GM19468 (cell line): ENCODE results near the gene CSF2.

Experiments used
- ATAC-seq: cut with Tn5 transposase; IDR thresholded peaks from one replicate; pipeline ENCODE4 v1.9.1; 2021; ENCODE audit warnings: mild to moderate bottlenecking, moderate library complexity, moderate number of reproducible peaks; ENCODE audit not compliant: unreplicated experiment; ENCODE audit errors: extremely low read depth

The CSF2 gene

DNA sequence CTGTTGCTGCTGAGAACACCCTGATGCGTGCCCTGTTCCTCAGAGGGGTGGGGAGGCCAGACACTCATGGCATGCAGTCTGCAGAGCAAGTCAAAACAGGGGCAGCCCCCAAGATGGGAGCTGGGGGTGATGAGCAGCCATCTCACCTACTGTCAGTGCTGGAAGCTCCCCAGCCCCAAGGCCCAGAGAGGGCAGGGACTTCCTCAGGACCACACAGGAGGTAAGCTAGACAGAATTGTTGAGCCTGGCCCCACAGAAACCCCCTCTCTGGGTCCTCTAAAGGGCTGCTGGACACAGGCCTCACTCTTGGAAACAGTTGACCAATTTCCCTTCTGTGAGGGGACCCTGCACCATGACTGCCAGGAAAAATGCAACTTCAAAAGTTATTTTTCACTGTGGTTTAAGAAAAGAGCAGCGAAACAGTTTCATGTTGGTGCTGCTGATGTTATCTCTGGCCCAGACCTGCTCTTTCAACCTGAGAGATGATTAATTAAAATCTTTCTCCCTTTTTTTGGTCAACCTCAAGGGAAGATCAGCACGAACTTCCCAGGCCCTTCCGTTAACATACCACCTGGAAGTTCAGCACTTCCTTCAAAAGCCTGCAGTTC, 9.6 kb downstream of the CSF2 start:
- ATAC-seq = no peak

DNA sequence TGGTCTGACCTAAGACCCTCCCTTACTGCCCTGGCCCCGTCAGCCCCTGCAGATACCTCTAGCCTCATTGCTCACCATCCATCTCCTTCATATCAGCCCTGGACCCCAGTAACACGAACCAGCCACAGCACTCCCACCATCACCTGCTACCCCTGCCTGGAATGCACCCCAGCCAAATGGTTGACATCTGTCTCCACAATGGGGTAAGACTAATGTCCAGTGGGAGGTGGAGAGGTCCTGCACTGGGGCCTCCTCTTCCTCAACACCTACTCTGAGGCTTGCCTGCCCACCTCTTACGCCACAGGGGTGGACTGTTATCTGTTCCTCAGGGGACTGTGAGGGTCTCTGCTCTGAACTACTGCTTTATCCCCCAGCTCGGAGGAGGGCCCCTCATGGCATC, 12.1 kb downstream of the CSF2 start:
- ATAC-seq = no peak

DNA sequence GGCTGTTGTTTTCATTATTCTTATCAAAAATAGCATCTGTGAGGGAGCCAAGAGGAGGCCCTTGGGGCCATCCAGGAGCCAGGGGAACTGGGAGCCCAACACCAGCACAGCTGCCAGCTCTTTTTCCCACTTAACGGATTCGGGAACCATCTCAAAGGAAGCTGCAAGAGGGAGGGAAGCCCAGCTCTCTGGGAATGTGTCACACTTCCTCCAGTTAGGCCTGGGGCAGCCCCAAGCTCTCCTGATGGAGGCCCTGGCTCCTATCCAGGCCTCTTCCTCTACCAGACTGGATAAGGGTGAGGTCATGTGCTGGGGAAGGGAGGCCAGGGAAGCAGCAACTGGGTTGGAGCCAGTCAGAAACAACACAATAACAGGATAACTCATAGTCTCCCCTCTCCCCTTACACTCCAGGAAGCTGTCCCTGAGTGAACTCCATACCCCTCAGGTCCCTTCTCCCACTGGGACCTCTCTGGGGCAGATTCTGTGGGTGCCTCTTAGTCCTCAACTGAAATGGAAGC, 12.7 kb downstream of the CSF2 start:
- ATAC-seq = no peak

GRCh38 chr5:132087176-132087575, 13.6 kb downstream of the CSF2 start:
- no peak for ATAC-seq

- no peak for ATAC-seq
Measured at GRCh38 chr5:132087661-132088060, 14.1 kb downstream of the CSF2 start.

- no peak for ATAC-seq
Measured at GRCh38 chr5:132089363-132089762, 15.8 kb downstream of the CSF2 start.

DNA sequence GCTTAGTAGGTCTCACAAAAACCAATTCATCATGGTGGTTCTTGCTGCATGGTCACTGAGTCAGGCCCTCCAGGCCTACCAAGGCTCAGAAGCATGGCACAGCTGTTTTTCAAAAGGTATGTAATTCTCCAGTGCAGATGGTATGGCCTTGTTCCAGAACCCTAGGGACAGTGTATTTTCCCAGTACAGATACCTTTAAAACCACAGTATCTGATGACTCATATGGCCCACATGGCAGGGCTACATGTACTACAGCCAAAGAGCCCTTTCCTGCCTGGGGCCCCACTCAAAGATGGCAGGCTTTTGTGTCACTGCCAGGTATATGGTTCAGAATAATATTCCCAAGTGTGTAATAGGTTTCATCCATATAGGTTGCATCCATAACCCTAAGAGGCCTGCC, 16.5 kb downstream of the CSF2 start:
- ATAC-seq = no peak

DNA sequence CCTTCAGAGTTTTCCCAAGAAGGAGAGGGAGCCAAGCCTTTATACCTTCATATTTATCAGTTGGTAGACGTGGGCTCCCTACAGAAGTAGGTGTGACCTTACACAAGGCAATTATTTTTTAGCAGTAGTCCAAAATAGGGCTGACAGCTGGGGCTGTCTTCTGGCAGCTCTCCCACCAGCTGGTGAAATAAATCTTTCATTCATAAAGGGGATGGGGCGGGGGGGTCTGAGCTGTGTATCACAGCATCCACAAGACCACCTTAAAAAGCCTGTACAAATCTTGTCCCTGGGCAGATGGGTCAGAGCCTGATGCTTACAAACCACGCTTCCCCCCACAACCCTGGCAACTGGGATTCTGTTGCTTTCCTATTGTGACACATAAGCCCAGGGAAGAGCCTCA, 19.7 kb downstream of the CSF2 start:
- ATAC-seq = no peak

- ATAC-seq = no peak
Measured at GRCh38 chr5:132094393-132095076, 20.9 kb downstream of the CSF2 start.

DNA sequence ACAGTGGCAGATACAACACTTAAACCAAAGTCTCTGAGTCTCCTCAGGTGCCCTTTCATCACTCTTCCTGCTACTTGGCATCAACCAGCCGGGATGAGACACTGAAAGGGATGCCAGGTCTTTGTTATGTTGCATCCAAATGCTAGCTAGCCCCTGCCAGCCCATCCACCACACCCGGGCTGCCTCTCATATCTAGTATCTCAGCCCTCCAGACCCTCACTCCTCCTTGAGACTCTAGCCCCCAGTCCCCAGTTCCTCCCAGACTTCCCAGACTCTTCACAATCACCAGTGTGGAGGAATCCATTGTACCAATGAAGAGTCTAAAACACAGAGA, 21.5 kb downstream of the CSF2 start:
- ATAC-seq = no peak

GRCh38 chr5:132095424-132095972, 21.9 kb downstream of the CSF2 start:
- ATAC-seq = no peak

DNA sequence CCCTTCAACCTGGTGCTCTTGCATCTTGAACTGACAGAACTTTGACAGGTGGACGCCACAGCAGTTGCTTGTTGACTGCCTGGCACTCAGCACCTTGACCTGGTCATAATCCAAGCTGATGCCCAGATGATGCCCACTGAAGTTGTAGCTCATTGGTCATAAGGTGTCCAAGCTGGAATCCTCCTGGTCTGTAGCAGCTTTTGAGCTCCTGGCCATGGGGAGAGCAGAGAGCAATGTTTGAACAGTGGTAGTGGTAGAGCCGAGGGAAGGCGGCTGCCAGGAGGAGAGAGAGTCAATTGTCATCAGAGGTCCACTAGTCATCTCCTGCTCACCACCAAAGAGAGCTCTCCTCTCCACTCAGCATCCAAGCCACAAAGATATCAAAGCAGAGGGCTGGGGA, 23.3 kb downstream of the CSF2 start:
- no peak for ATAC-seq

GRCh38 chr5:132098151-132098594, 24.6 kb downstream of the CSF2 start:
- ATAC-seq = no peak

- ATAC-seq = no peak
Measured at GRCh38 chr5:132098621-132099020, 25.0 kb downstream of the CSF2 start.

DNA sequence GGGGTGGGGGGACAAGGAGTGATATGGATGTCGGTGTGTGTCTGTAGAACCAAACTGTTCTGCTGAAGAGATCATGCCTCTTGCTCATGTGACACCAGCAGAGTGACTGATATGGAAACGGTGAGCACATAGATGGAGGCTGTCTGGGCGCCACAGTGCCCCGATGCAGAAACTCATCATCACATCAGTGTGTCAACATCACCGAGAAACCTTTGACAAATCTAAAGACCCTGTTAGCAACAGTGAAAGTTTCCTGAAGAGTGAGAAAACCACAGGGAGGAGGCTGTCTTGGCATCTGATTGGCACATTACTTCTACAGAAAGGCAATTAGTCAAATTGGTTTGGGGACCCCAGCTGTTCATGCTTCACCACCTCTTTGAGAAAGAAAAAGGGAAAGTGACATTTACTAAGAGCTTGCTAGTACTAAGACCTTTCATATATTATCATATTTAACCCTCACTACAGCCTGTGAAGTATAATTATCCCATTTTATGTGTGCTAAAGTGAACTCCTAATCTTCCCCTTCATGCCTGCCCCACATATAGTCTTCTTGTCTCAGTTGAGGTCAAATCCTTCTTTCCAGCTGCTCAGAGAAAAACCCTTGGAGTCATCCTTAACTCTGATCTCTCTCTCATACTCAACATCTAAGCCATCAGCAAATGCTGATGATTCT, 25.6 kb downstream of the CSF2 start:
- ATAC-seq = peak; percentile 25

- no peak for ATAC-seq
Measured at GRCh38 chr5:132099905-132100304, 26.3 kb downstream of the CSF2 start.

DNA sequence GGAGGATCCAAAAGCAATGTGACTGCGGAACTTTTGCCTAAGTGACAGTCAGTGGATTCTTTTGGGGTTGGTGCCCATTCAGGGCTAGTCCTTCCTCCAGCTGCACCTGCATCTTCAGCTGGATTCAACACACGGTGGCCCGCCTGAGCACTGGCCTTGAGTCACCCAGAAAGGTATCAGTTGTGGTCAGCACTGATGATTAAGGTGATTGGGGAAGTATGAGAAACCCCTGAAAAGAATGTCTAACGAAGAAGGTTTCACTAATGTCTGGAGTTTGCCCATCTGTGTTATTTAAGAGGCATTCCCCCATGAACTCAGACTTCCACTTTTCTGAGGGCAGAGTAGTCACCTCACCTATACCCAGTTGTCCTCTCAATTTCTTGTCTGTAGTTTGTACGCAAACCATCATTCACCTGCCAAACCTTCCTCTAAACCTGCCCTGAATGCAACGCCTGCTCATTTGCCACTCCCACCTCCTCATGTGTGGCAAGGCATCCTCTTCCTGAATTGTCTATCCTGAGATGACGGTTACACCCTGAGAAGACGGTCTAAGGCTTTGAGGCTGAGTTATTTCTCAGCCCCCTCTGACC, 27.2 kb downstream of the CSF2 start:
- ATAC-seq = peak; percentile 24

DNA sequence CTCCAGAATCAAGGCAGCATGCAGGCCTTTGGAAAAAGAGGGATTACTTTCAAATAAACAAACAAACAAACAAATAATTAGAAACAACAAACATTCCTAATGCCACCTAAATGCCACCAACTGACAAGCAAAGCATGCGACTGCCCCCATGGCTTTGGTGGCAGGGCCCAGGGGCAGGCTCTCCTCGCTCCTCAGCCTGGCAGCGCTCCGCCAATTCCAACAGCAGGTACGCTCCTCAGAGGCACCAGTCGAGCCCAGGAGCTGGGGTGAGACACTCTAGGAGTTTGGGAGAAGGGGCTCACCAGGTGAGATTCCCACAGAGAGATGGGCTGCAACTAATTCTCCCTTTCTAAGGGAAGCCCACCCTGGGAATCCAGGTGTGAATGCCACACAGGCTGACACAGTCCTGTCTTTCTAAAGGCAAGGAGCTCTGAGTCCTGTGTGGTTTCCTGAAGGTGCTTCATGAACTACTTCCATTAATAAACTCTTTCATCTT, 27.8 kb downstream of the CSF2 start:
- no peak for ATAC-seq

GRCh38 chr5:132102101-132102701, 28.6 kb downstream of the CSF2 start:
- ATAC-seq = no peak

DNA sequence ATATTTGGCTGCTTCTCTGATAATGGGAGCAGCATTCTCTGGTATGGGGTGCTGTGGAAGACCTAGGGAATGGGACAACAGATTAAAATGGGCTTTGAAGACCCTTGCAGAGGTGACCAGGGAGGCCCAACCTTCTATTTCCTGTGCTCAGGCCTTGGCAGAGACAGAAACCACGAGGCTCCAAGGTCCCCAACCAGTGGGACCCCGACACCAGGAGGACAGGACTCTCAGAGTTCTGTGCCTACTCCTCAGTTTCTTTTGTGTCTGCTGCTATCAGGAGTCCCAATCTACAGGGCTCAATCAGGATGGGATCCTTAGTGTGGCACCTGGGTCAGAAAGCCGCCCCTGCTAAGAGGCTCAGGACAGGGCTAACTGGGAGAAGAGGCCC, 29.3 kb downstream of the CSF2 start:
- no peak for ATAC-seq
